ENCODE data around the gene NTF4. TPM values are rescaled to one million over a fixed set of nuclear protein-coding genes. Genes with fewer than 3 reads are reported as not detected.

NTF4 gene
- total RNA-seq, 1 experiment from 2014 or later, result 3.9 TPM

GRCh38 chr19:49111218-49111998 lies 46.8 kb upstream of the NTF4 start:
- peaks cover 18% of the 10 kb centered on the region for H3K27me3 Mint-ChIP-seq (ENCODE audit: low read depth)
- no peaks in the 10 kb centered on the region for H3K9me3 Mint-ChIP-seq
- ChIA-PET POLR2A (no interaction called here), CTCF (interaction anchor here (0.6 to 4.9 kb wide), 6 partner anchors 14 to 154 kb away, joined by 3 to 24 read pairs (median 4); no protein-coding TSS in a partner anchor)
- H3K27ac Mint-ChIP-seq, result no peak overlapping the region
- H3K36me3 Mint-ChIP-seq, result peaks cover 25% of the 10 kb centered on the region
- no peak overlapping the region for H3K4me3 Mint-ChIP-seq
- DNase-seq (ENCODE audit: low spot score) (no peak), ATAC-seq (no peak)
- no peak for TF ChIP-seq NR2C2 (CRISPR knock-in tag; IDR thresholded peaks at IDR 0.05)
- no peak for TF ChIP-seq AFF4 (CRISPR knock-in tag; IDR thresholded peaks at IDR 0.05; ENCODE audit: borderline replicate concordance)
- TF ChIP-seq ZSCAN18 (CRISPR knock-in tag; IDR thresholded peaks at IDR 0.05), result no peak
- no peak for TF ChIP-seq FOXP4 (CRISPR knock-in tag; IDR thresholded peaks at IDR 0.05)
- TF ChIP-seq ATF3 (CRISPR knock-in tag; conservative IDR thresholded peaks at IDR 0.05), result no peak
- TF ChIP-seq USF2 (CRISPR knock-in tag; IDR thresholded peaks at IDR 0.05), result no peak
- TF ChIP-seq TEAD1 (CRISPR knock-in tag; IDR thresholded peaks at IDR 0.05), result no peak
- TF ChIP-seq MLX (CRISPR knock-in tag; IDR thresholded peaks at IDR 0.05), result no peak
- no peak for TF ChIP-seq ZNF512 (CRISPR knock-in tag; IDR thresholded peaks at IDR 0.05; ENCODE audit: borderline replicate concordance)
- no peak for TF ChIP-seq EMX1 (CRISPR knock-in tag; IDR thresholded peaks at IDR 0.05)
- TF ChIP-seq ZNF425 (CRISPR knock-in tag; conservative IDR thresholded peaks at IDR 0.05), result no peak
- H3K4me1 Mint-ChIP-seq, result peaks cover 22% of the 10 kb centered on the region
